HS-5 (cell line): Measurements from ENCODE around the gene MYBPC3.

Experiments
- DNase-seq: peaks from one replicate; pipeline ENCODE4 v3.0.0-alpha.2; 2012; ENCODE audit warnings: low read depth

MYBPC3 gene

GRCh38 chr11:47383071-47383470 is 30.6 kb upstream of the MYBPC3 start:
- no peak for DNase-seq

- no peak for DNase-seq
Observed at GRCh38 chr11:47380078-47380477, 27.6 kb upstream of the MYBPC3 start.

GRCh38 chr11:47379317-47379716 is 26.8 kb upstream of the MYBPC3 start:
- no peak for DNase-seq

GRCh38 chr11:47378836-47379170 is 26.3 kb upstream of the MYBPC3 start:
- DNase-seq = no peak

- no peak for DNase-seq
Observed at GRCh38 chr11:47378010-47378835, 25.7 kb upstream of the MYBPC3 start, which contains the start of gene SPI1. SPI1 (minus strand) TSS chr11:47378547; CDS start chr11:47378353, 194 bp downstream.

- DNase-seq = no peak
Observed at GRCh38 chr11:47377571-47378009, 25.1 kb upstream of the MYBPC3 start.

GRCh38 chr11:47376525-47377371 is 24.2 kb upstream of the MYBPC3 start:
- DNase-seq = no peak

- DNase-seq = no peak
Observed at GRCh38 chr11:47376107-47376524, 23.6 kb upstream of the MYBPC3 start.

GRCh38 chr11:47375546-47376085 is 23.1 kb upstream of the MYBPC3 start:
- no peak for DNase-seq

- DNase-seq = no peak
Observed at GRCh38 chr11:47375020-47375419, 22.5 kb upstream of the MYBPC3 start.

GRCh38 chr11:47374720-47375019 is 22.2 kb upstream of the MYBPC3 start:
- no peak for DNase-seq

- DNase-seq = peak; percentile 35
Observed at GRCh38 chr11:47373876-47374719, 21.6 kb upstream of the MYBPC3 start.

GRCh38 chr11:47372422-47372821 is 19.9 kb upstream of the MYBPC3 start:
- no peak for DNase-seq

GRCh38 chr11:47369676-47370075 is 17.2 kb upstream of the MYBPC3 start:
- no peak for DNase-seq

- DNase-seq = no peak
Observed at GRCh38 chr11:47366020-47366490, 13.6 kb upstream of the MYBPC3 start.

- no peak for DNase-seq
Observed at GRCh38 chr11:47361419-47361818, 8.9 kb upstream of the MYBPC3 start.

- no peak for DNase-seq
Observed at GRCh38 chr11:47360341-47360740, 7.8 kb upstream of the MYBPC3 start.

- no peak for DNase-seq
Observed at GRCh38 chr11:47359586-47359985, 7.1 kb upstream of the MYBPC3 start.

- no peak for DNase-seq
Observed at GRCh38 chr11:47359162-47359561, 6.7 kb upstream of the MYBPC3 start.

GRCh38 chr11:47358731-47359051 is 6.2 kb upstream of the MYBPC3 start:
- DNase-seq = no peak

GRCh38 chr11:47357985-47358730 is 5.7 kb upstream of the MYBPC3 start:
- DNase-seq = no peak

- no peak for DNase-seq
Observed at GRCh38 chr11:47356998-47357329, 4.5 kb upstream of the MYBPC3 start.
